Fibroblast of villous mesenchyme (primary cell): ENCODE data around the gene KIF26A. TPM values are rescaled to one million over a fixed set of nuclear protein-coding genes. Genes with fewer than 3 reads are reported as not detected.
A peak's percentile ranks its signal among the peaks of the same experiment; 100 is the strongest.

Experiments used
- DNase-seq: peaks from one replicate; pipeline ENCODE4 v3.0.0-alpha.2; 2010; ENCODE audit warnings: low read depth
- H3K4me3 ChIP-seq: 2 replicates; pipeline ENCODE4 v1.5.1; 2011; ENCODE audit warnings: low read depth, mild to moderate bottlenecking, low read length
- CTCF ChIP-seq: IDR thresholded peaks from 2 replicates; pipeline ENCODE4 v1.5.1; 2012; ENCODE audit warnings: low read depth, mild to moderate bottlenecking, low read length; ENCODE audit not compliant: insufficient read depth
- total RNA-seq: library from RNA; depleted of rRNA; stranded (reverse); fragments of >200 nt; gene quantifications from 2 replicates; pipeline ENCODE4 v1.2.3, GENCODE V29; 2012

Gene KIF26A
- total RNA-seq, 1 donor, result under 0.01 TPM

DNA sequence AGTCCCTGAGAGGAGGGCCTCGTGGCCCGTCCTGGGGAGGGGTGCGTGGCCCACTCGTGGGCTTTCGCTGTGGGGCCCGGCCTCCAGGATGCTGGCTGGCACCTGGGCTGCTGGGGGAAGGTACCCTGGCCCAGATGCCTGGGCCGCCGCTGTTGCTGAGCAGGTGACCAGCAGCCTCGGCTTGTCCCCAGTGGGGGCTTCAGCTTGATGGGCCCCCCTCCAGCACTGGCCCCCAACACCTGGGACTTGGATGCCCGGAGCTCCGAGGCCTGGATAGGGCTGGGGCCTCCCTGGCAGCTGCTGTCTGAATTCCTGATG lies 10.8 kb downstream of the KIF26A start:
- H3K4me3 ChIP-seq, result no peak overlapping the region
- no peak for DNase-seq
- TF ChIP-seq CTCF, result no peak

- H3K4me3 ChIP-seq, result no peak overlapping the region
- TF ChIP-seq CTCF, result no peak
- DNase-seq, result peak; percentile 51
Observed at GRCh38 chr14:104149617-104150135, 11.3 kb downstream of the KIF26A start.

DNA sequence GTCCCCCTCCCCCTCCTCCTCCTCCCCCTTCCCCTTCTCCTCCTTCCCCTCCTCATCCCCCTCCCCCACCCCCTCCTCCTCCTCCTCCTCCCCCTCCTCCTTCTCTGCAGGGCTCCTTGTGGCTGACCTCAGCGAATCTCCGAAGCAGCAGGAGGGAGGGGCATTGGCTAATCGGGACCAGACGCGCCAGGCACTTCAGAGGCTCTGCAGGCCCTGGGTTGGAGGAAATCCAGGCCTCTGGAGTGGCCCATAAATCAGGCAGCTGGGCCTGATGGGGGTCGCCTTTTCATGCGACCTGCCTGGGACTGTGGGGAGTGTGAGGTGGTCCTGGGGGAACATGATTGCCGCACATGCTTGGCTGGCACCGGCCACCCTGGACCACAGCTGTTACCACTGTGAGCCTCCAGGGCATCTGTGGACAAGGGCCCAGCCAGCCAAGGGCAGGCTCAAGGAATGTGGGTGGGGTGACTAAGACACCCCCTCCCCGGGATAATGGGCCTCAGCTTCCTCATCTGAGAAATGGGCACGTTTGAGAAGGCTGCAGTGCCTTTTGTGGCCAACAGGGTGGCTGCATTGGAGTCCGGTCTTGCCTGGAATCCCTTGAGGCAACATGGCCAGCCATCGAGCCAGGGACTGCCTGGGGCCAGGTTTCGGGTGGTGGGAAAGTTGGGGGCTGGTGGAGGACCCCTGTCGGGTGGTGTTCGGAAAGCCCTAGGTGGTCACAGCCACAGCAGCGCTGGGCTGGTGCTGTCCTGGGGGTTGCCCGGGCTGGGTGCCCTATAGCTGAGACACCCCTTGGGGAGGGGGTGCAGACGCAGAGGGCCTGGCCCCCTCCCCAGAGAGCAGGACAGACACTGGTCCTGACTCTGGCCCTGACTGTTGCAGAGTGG lies 12.0 kb downstream of the KIF26A start:
- peak; percentile 72 for DNase-seq
- TF ChIP-seq CTCF, result peak; percentile 33
- no peak overlapping the region for H3K4me3 ChIP-seq

DNA sequence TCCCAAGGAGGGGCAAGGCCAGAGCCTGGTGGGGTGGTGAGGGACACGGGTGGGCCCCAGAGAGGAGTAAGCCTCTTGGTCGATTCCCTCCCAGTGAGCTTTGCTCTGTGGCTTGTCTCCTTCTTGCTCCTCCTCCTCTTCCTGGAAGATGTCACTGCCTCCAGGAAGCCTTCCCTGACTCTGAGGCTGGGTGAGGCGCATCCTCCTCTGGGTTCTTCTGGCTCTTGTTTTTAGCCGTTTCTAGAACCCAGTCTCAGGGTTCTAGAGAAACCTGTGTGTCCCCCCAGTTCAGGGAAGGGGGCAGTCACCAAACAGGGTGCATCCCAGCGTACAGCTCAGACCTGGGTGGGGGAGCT lies 12.6 kb downstream of the KIF26A start:
- H3K4me3 ChIP-seq, result no peak overlapping the region
- no peak for TF ChIP-seq CTCF
- no peak for DNase-seq

DNA sequence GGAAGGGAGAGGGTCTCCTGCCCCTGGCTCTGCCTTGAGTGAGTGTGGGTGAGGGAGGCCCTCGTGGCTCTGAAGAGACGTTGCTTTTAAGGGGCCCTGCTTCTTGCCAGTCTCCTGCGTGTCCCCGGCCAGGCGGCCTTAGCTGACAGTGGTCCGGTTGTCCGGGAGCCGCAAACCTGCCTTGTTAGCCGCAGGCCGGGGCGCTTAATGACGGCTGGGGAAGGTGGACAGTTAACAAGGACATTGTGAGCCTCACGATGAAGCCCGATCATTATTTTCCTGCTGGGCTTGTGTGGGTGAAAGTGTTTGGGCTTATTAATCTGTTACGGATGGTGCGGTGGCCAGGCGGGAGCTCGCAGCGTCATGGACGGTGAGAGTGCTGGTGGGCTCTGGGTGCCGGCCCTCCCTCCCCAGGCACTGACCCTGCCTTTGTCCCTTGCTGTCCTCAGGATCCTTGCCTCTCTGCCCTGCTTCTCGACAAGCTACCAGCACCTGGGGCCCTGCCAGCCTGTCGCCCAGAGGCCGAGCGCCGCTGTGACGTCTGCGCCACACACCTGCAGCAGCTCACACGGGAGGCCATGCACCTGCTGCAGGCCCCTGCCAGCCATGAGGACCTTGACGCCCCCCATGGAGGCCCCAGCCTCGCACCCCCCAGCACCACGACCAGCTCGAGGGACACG lies 13.3 kb downstream of the KIF26A start:
- H3K4me3 ChIP-seq, result no peak overlapping the region
- no peak for DNase-seq
- no peak for TF ChIP-seq CTCF

- no peak for TF ChIP-seq CTCF
- DNase-seq, result no peak
- H3K4me3 ChIP-seq, result no peak overlapping the region
Observed at GRCh38 chr14:104152246-104152575, 13.8 kb downstream of the KIF26A start.
